T-helper 9 cell (primary cell): ENCODE results near the gene KRT15.

Source experiments
- DNase-seq: peaks from one replicate; pipeline ENCODE4 v3.0.0-alpha.2; 2020
- total RNA-seq, 2 donors: gene quantifications; one replicate each; lab custom pipeline; 2026; lab: John Stamatoyannopoulos, UW

KRT15 gene
- 0 to 0.24 reads per million in 2 donors for total RNA-seq

DNA sequence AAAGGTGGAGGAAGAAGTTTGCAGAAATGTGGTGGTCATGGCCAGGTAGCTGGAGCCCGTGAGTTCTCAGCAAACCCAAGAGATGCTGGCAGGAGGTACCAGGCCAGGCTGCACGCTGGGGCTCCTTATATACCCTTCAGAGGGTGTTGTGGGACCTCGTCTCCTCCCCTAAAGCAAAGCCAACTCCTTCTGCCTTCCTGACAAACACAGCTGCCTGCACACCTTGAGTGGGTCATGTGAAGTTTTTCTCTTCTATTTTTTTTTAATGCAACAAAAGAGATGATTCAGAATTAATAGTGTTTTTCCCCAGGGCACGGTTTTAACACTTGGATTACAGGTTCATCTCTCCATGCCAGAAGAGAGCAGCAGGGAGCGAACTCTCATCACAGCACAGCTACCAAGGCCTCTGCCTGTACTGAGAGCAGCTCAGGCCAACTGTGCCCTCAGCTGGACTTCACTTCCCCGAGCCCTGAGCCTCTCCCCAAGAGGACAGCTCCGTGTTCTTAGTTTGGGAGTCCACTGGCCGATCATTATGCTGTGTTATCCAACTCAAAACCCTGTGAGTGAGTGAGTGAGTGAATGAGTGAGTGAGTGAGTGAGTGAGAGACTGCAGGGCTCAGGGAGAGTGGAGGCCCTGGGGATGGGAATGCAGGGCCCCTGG is at the start of gene KRT15:
Gene KRT15 (minus strand): TSS at position 102 of the 661 bp plus-strand sequence. CDS start 63 bp downstream, at position 39.
- no peak for DNase-seq

DNA sequence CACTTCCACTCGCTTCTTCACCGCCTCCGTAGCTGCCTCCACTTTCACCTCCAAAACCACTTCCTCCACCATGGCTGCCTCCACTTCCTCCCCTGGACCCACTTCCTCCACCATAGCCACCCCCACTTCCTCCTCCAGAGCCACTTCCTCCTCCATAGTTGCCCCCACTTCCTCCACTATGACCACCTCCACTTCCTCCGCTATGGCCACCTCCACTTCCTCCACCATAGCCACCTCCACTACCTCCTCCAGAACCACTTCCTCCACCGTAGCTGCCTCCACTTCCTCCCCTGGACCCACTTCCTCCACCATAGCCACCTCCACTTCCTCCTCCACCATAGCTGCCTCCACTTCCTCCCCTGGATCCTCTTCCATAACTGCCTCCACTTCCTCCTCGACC is 48.6 kb upstream of the KRT15 start:
- DNase-seq: no peak

GRCh38 chr17:41565338-41565737 is 46.6 kb upstream of the KRT15 start:
- no peak for DNase-seq

DNA sequence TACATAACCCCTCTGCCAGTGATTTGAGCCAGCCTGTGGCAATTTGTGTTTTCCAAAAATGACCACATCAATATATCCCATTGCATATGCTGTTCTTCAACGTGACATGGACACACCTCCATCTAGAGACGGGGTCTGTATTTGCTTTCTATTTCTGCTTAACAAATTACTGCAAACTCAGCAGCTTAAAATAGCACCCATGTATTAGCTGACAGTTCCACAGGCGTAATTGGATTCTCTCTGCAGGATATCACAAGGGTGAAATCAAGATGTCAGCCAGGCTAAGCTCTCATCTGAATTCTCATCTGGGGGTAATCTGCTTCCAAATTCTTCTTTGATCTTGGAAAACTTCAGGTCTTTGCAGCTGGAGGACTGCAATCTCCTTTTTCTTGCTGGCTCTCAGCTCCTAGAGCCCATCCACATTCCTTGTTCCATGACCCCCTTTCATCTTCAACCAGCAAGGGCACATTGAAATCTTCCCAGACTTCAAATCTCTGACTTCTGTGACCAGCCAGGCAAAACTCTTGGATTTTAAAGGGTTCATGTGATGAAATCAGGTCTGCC is 45.0 kb upstream of the KRT15 start:
- no peak for DNase-seq

- DNase-seq: no peak
Measured at GRCh38 chr17:41561554-41561953, 42.9 kb upstream of the KRT15 start.

DNA sequence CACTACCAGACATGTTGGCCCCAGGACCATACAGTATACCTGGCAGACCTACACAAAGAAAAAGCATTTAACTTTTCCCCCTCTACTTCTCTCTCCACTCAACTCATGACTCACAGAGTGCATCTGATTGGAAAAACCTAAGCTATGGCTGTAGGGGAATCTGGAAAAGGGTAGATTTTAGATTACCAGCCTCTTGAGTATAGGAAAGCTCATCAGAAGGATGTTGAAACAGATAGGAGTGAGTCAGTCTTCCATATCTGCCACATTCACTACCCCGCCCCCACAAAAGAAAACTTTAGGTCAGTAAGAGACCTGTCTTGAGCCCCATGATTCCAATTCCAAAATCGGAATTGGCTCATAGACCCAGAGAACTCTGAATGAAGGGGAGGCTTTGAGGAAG is 40.9 kb upstream of the KRT15 start:
- DNase-seq: no peak

- DNase-seq: no peak
Measured at GRCh38 chr17:41556931-41557330, 38.2 kb upstream of the KRT15 start.

- DNase-seq: no peak
Measured at GRCh38 chr17:41556306-41556705, 37.6 kb upstream of the KRT15 start.

DNA sequence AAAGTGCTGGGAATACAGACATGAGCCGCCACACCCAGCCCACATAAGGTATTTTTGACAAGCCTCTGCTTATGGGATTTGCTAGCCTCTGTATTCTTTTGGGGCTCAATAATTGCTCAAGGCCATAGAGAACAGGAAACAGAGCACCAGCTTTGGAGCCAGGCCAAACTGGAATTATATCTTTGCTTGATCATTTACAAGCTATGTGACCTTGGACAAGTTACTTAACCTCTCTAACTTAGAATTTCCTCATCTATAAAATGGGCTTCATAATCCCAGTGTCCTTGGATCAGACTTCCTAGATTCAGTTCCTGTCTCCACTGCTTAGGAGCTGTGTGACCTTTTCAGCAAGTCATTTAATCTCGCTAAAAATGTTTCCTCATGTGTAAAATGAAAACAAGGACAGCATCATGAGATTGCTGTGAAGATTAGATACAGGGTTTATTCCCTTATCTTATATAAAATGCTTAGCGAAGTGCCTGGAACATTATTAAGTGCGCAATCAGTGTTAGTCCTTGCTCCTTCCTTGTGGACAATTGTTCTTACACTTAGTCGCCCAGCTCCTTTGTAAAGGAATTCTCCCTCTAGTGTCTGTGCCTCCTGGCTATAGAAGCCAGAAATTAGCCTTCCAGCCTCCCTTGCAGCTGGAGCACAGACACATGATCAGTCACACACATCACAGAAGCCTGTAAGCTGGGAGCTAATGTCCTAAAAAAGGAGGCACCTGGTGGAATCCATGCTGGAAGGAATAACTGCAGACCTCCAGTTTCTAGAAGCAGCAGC is 36.6 kb upstream of the KRT15 start:
- DNase-seq: no peak

- no peak for DNase-seq
Measured at GRCh38 chr17:41553987-41554680, 35.4 kb upstream of the KRT15 start.

DNA sequence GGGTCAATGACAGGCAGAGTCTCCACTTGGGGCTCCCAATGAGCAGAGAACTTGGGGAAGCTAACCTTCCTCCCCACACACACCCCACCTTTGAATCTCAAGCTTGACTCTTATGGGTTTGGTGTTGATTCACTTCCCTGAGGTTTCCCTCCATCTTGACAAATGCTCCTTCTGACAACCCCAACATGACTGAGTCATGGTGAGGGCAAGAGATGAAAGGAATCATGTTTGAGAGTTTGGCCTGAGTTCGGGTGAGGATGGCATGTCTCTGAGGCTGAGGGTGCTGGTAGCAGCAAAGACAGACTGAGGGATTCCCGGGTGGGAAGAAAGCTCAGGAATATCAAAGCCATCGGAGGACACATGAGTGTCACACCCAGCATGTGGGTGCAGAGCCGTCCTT is 34.5 kb upstream of the KRT15 start:
- no peak for DNase-seq

DNA sequence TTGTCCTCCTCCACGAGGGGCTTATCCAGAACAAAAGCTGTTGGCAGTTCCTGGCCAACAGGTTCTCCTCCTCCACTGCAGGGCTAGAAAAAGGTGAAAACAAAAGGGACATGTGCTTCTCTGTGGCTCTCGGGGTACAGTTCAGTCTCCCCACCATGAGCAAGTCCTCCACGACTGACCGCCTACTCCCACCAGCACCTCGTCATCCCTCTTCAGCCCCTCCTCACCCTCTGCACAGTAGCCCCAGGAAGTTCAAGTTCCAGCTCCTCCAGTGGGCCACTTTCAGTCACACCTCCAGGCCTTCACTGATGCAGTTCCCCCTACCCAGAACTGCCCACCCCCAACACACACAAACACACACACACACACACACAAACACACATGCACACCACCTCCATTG is 33.8 kb upstream of the KRT15 start:
- no peak for DNase-seq

- no peak for DNase-seq
Measured at GRCh38 chr17:41551365-41551764, 32.7 kb upstream of the KRT15 start.

DNA sequence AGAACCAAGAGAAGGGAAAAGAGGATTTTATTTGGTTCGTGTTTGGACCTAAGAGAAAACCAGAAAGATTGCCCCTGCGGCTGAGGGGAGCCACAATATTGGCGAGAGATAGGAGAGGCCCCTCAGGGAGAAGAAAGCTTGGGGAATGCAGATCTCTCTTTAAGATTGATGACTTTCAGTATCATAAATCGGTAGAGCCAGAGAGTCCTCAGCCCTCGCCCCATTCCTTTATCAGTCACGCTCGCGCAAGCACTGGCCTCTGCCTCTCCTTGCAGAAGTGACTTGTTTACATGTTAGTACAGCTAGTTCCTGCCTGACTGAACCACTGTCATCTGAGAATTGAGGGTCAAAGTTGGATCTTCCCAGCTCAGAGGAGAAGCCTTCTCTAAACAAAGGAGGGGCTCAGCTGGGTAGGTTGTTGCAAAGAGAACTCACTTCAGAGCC is 30.9 kb upstream of the KRT15 start:
- no peak for DNase-seq

GRCh38 chr17:41548844-41549595 is 30.3 kb upstream of the KRT15 start:
- DNase-seq: peak; percentile 82

GRCh38 chr17:41547921-41548843 is 29.5 kb upstream of the KRT15 start:
- DNase-seq: no peak

DNA sequence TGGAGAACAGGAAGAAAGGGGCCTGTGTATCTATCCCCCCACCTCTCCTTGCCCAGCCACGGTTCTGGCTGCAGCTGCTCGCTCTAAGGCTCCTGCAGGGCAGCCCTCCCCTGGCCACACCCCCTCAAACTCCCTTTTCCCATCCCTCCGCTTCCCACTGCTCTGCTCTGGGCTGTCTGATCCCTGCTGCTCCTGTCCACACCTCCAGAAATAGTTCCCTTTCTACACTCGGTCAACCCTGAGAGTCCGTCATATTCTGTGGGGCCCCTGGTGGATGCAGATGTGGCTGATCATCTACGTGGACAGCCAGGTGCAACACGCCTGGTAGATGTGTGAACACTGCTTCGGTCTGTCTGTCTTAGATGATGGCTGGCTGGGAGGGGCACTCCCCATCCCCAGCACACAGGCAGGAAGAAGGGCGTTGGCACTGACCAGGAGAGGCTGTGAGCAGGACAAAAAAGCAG is 28.7 kb upstream of the KRT15 start:
- DNase-seq: no peak

GRCh38 chr17:41546819-41547218 is 28.1 kb upstream of the KRT15 start:
- no peak for DNase-seq

- no peak for DNase-seq
Measured at GRCh38 chr17:41545829-41546410, 27.2 kb upstream of the KRT15 start.

- no peak for DNase-seq
Measured at GRCh38 chr17:41544935-41545334, 26.2 kb upstream of the KRT15 start.

- DNase-seq: no peak
Measured at GRCh38 chr17:41544491-41544892, 25.8 kb upstream of the KRT15 start.
